PC-3 (cell line): ENCODE data around the gene COL27A1. TPM values are rescaled to one million over a fixed set of nuclear protein-coding genes. Genes with fewer than 3 reads are reported as not detected.

Experiments
- ATAC-seq: fragments of 200-7000 bp; cut with Tn5 transposase; 2 replicates; pipeline ENCODE4 v1.9.1; 2020; ENCODE audit warnings: mild to moderate bottlenecking, moderate library complexity
- BruUV-seq: library from RNA; stranded (reverse); fragments of 400-500 nt; replicated peaks from 2 replicates; lab custom pipeline; 2021; lab: Mats Ljungman, UMichigan
- CTCF ChIA-PET: fragments of 300-600 bp; sonication (Branson Sonifier 250); formaldehyde crosslinking; loops from one replicate; lab custom pipeline; 2022; ENCODE audit warnings: antibody characterized with exemption; lab: Charles Lee
- POLR2A ChIA-PET: fragments of 300-600 bp; sonication (Branson Sonifier 250); formaldehyde crosslinking; loops from one replicate; lab custom pipeline; 2022; ENCODE audit warnings: antibody characterized with exemption; ENCODE audit not compliant: unreplicated experiment; lab: Charles Lee
- DNase-seq: peaks from one replicate; pipeline ENCODE4 v3.0.0-alpha.2; 2015
- H2AFZ ChIP-seq: fragments of 300-600 bp; sonication (generic); 2 replicates; pipeline ENCODE4 v1.6.0; 2016; ENCODE audit warnings: antibody characterized with exemption, low read length
- H3F3A ChIP-seq: fragments of 300-600 bp; sonication (generic); one replicate; pipeline ENCODE4 v1.6.0; 2017; ENCODE audit warnings: antibody characterized with exemption, low read length, control low read depth, mild to moderate bottlenecking; ENCODE audit not compliant: unreplicated experiment
- H3K27ac ChIP-seq: fragments of 300-600 bp; sonication (generic); 2 replicates; pipeline ENCODE4 v1.5.1; 2016; ENCODE audit warnings: mild to moderate bottlenecking, low read length
- H3K27me3 ChIP-seq: fragments of 300-600 bp; sonication (generic); 2 replicates; pipeline ENCODE4 v1.6.1; 2016; ENCODE audit warnings: low read length, mixed read lengths
- H3K36me3 ChIP-seq: fragments of 300-600 bp; sonication (generic); 2 replicates; pipeline ENCODE4 v1.6.1; 2016; ENCODE audit warnings: low read depth, mixed run types, low read length, mixed read lengths
- H3K4me1 ChIP-seq: fragments of 300-600 bp; sonication (generic); 2 replicates; pipeline ENCODE4 v1.5.1; 2016; ENCODE audit warnings: low read length; ENCODE audit not compliant: insufficient read depth
- H3K4me2 ChIP-seq: fragments of 300-600 bp; sonication (generic); 2 replicates; pipeline ENCODE4 v1.6.0; 2016; ENCODE audit warnings: low read length
- H3K4me3 ChIP-seq: fragments of 300-600 bp; sonication (generic); 2 replicates; pipeline ENCODE4 v1.5.1; 2016; ENCODE audit warnings: mild to moderate bottlenecking, low read length, mixed read lengths
- H3K79me2 ChIP-seq: fragments of 300-600 bp; sonication (generic); 2 replicates; pipeline ENCODE4 v1.6.1; 2017; ENCODE audit warnings: low read length, mixed read lengths
- H3K9ac ChIP-seq: fragments of 300-600 bp; sonication (generic); 2 replicates; pipeline ENCODE4 v1.6.0; 2016; ENCODE audit warnings: mild to moderate bottlenecking, low read length
- H3K9me2 ChIP-seq: fragments of 300-600 bp; sonication (generic); replicated peaks from 2 replicates; pipeline ENCODE4 v1.6.1; 2016; ENCODE audit warnings: mixed run types, low read length, mixed read lengths
- H3K9me3 ChIP-seq: fragments of 300-600 bp; sonication (generic); 2 replicates; pipeline ENCODE4 v1.6.1; 2016; ENCODE audit warnings: low read length, mixed read lengths
- H4K20me1 ChIP-seq: fragments of 300-600 bp; sonication (generic); 2 replicates; pipeline ENCODE4 v1.6.1; 2016; ENCODE audit warnings: low read length, mixed read lengths
- EZH2 ChIP-seq: fragments of 300-600 bp; sonication (generic); IDR thresholded peaks from one replicate; pipeline ENCODE4 v1.6.1; 2017; ENCODE audit warnings: antibody characterized with exemption, mild to moderate bottlenecking, low read length; ENCODE audit not compliant: unreplicated experiment
- EZH2phosphoT487 ChIP-seq: fragments of 300-600 bp; sonication (generic); IDR thresholded peaks from 2 replicates; pipeline ENCODE4 v1.6.1; 2018; ENCODE audit warnings: mild to moderate bottlenecking, antibody characterized with exemption, low read length, borderline replicate concordance
- intact Hi-C: fragments of 100-400 bp; cut with micrococcal nuclease; formaldehyde crosslinking; loops from 2 replicates; pipeline ENCODE4 v1.9.0; 2023
- total RNA-seq: library from RNA; depleted of rRNA; stranded (reverse); fragments of >200 nt; gene quantifications from 2 replicates; pipeline ENCODE4 v1.2.3, GENCODE V29; 2014
- TF ChIP-seq, protein P1 (sequence below): fragments of 300-600 bp; sonication (generic); conservative IDR thresholded peaks from 2 replicates; pipeline ENCODE4 v1.5.1; 2017; ENCODE audit warnings: antibody characterized with exemption, low read depth, mild to moderate bottlenecking, low read length

The COL27A1 gene
- total RNA-seq, 1 experiment from 2014 or later = 4.3 TPM

DNA sequence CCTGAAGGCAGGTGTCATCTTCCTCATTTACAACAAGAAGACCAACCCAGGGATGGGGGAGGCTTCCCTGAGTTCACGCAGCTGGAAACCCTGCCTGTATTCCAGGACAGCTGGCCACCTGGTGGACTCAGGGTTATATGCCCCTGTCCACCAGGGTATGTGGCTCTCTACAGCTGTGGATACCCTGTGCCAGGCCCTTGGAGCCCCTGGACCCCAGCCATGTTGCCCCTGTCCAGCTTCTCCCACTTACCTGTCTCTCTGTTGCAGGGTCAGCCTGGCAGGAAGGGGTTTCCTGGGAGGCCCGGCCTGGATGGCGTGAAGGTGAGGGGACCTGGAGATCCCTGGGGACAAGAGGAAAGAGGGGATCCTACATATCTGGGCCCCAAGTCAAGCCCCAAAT lies 87.9 kb downstream of the COL27A1 start:
- Histone ChIP-seq H3K4me2 (no peak overlapping the region), H3K27ac (no peak overlapping the region), H3F3A (no peaks in the 10 kb centered on the region), H3K27me3 (no peaks in the 10 kb centered on the region), H3K4me1 (no peaks in the 10 kb centered on the region), H3K9me2 (no peaks in the 10 kb centered on the region), H2AFZ (no peak overlapping the region), H3K79me2 (no peaks in the 10 kb centered on the region), H3K36me3 (no peaks in the 10 kb centered on the region), H3K9me3 (no peaks in the 10 kb centered on the region), H3K4me3 (no peak overlapping the region), H4K20me1 (no peaks in the 10 kb centered on the region), H3K9ac (no peak overlapping the region)
- TF ChIP-seq, protein P1, sequence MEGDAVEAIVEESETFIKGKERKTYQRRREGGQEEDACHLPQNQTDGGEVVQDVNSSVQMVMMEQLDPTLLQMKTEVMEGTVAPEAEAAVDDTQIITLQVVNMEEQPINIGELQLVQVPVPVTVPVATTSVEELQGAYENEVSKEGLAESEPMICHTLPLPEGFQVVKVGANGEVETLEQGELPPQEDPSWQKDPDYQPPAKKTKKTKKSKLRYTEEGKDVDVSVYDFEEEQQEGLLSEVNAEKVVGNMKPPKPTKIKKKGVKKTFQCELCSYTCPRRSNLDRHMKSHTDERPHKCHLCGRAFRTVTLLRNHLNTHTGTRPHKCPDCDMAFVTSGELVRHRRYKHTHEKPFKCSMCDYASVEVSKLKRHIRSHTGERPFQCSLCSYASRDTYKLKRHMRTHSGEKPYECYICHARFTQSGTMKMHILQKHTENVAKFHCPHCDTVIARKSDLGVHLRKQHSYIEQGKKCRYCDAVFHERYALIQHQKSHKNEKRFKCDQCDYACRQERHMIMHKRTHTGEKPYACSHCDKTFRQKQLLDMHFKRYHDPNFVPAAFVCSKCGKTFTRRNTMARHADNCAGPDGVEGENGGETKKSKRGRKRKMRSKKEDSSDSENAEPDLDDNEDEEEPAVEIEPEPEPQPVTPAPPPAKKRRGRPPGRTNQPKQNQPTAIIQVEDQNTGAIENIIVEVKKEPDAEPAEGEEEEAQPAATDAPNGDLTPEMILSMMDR = no peak
- TF ChIP-seq EZH2 = no peak
- TF ChIP-seq EZH2phosphoT487 = no peak
- ChIA-PET CTCF (no interaction called here), POLR2A (no interaction called here)
- DNase-seq = no peak
- intact Hi-C loops = no loop called here
- BruUV-seq = no TSS peak
- no peak for ATAC-seq

DNA sequence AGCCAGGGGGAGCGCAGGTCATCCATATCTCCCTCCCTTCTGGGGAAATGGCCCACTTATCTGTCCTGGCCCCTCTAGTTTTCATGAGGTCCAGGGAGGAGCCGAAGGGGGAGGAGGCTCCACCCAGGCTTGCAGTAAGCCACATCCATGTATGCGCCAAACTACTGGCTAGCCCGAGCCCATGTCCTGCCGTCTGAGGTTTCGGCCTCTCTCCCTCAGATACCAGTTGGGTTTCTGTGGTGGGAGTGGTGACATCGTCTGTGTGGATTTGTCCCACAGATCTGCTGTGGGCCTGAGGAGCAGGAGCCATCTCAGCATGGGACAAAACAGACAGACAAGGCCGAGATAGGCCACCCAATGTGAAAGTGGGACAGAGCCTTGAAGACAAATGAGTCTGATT lies 89.2 kb downstream of the COL27A1 start:
- Histone ChIP-seq H2AFZ (no peak overlapping the region), H3F3A (no peaks in the 10 kb centered on the region), H3K9me2 (no peaks in the 10 kb centered on the region), H3K79me2 (no peaks in the 10 kb centered on the region), H4K20me1 (no peaks in the 10 kb centered on the region), H3K4me2 (no peak overlapping the region), H3K4me1 (no peaks in the 10 kb centered on the region), H3K9ac (no peak overlapping the region), H3K9me3 (no peaks in the 10 kb centered on the region), H3K27ac (no peak overlapping the region), H3K4me3 (no peak overlapping the region), H3K36me3 (no peaks in the 10 kb centered on the region), H3K27me3 (no peaks in the 10 kb centered on the region)
- POLR2A ChIA-PET = no interaction called here
- TF ChIP-seq, protein P1 = no peak
- no peak for TF ChIP-seq EZH2
- TF ChIP-seq EZH2phosphoT487 = no peak
- ATAC-seq (no peak), DNase-seq (no peak)
- CTCF ChIA-PET = no interaction called here
- BruUV-seq = no TSS peak
- intact Hi-C loops = no loop called here

DNA sequence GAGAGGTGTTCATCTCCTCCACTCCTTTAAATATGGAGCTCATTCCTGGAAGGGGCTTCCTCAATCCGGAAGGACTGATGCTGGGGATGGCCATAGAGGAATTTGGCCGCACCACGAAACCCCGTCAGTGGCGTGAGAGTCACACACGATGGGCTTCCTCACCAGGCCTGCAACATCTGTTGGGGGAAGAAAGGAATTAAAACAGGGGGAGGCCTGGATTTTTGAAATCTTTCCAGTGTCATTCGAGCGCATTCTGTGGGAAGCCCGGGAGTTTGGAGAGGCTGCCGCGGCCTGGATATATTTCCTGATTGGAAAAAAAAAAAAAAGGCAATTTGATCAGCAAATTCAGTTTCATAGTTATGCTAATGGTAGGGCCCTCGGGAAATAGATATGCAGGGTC lies 91.2 kb downstream of the COL27A1 start:
- CTCF ChIA-PET = no interaction called here
- H3K27ac ChIP-seq = no peak overlapping the region

More for the DNA sequence above, 91.2 kb downstream of the COL27A1 start:
- no TSS peak for BruUV-seq
- no peaks in the 10 kb centered on the region for H3F3A ChIP-seq
- no peaks in the 10 kb centered on the region for H3K9me2 ChIP-seq
- intact Hi-C loops = no loop called here
- ATAC-seq (no peak), DNase-seq (no peak)
- no peaks in the 10 kb centered on the region for H3K27me3 ChIP-seq
- H3K36me3 ChIP-seq = no peaks in the 10 kb centered on the region
- no peak overlapping the region for H3K4me2 ChIP-seq
- no peaks in the 10 kb centered on the region for H4K20me1 ChIP-seq
- H2AFZ ChIP-seq = no peak overlapping the region
- no peaks in the 10 kb centered on the region for H3K9me3 ChIP-seq
- H3K4me3 ChIP-seq = no peak overlapping the region
- no peaks in the 10 kb centered on the region for H3K79me2 ChIP-seq
- H3K9ac ChIP-seq = no peak overlapping the region
- no peaks in the 10 kb centered on the region for H3K4me1 ChIP-seq
- POLR2A ChIA-PET = no interaction called here
- TF ChIP-seq EZH2 (no peak), EZH2phosphoT487 (no peak)
- TF ChIP-seq, protein P1 = no peak
